Astrocyte of the cerebellum (primary cell): ENCODE data around the gene C11orf58.
A peak's percentile ranks its signal among the peaks of the same experiment; 100 is the strongest.

Experiments used
- DNase-seq: peaks from one replicate; pipeline ENCODE4 v3.0.0-alpha.2; 2011; ENCODE audit warnings: low read depth
- H3K4me3 ChIP-seq: 2 replicates; pipeline ENCODE4 v1.5.1; 2011; ENCODE audit warnings: mild to moderate bottlenecking, low read depth, low read length, moderate library complexity
- CTCF ChIP-seq: IDR thresholded peaks from 2 replicates; pipeline ENCODE4 v1.5.1; 2012; ENCODE audit warnings: low read length, low read depth, moderate library complexity, mild to moderate bottlenecking; ENCODE audit errors: missing control alignments
- in situ Hi-C: cut with HindIII; loops from 2 replicates; pipeline ENCODE4 v1.10.0; 2017; ENCODE audit warnings: low sequenced_read_pairs

C11orf58 gene

GRCh38 chr11:16788141-16789062 lies 50.0 kb downstream of the C11orf58 start:
- no peak for DNase-seq
- in situ Hi-C loops, result loop anchor here (10.0 kb wide), 1 partner anchor 276 kb away; no protein-coding TSS in a partner anchor
- H3K4me3 ChIP-seq, result no peak overlapping the region
- peak; percentile 97 for TF ChIP-seq CTCF

GRCh38 chr11:16789063-16789420 lies 50.6 kb downstream of the C11orf58 start:
- no peak overlapping the region for H3K4me3 ChIP-seq
- in situ Hi-C loops, result loop anchor here (10.0 kb wide), 1 partner anchor 276 kb away; no protein-coding TSS in a partner anchor
- no peak for DNase-seq
- no peak for TF ChIP-seq CTCF

- no peak for DNase-seq
- TF ChIP-seq CTCF, result no peak
- in situ Hi-C loops, result loop anchor here (10.0 kb wide), 1 partner anchor 275 kb away; no protein-coding TSS in a partner anchor
- H3K4me3 ChIP-seq, result no peak overlapping the region
These were observed 51.4 kb downstream of the C11orf58 start for GRCh38 chr11:16789560-16790485.

- no peak overlapping the region for H3K4me3 ChIP-seq
- DNase-seq, result no peak
- TF ChIP-seq CTCF, result no peak
- in situ Hi-C loops, result no loop called here
These were observed 52.2 kb downstream of the C11orf58 start for GRCh38 chr11:16790486-16791190.

GRCh38 chr11:16791191-16791961 lies 52.9 kb downstream of the C11orf58 start:
- in situ Hi-C loops, result no loop called here
- TF ChIP-seq CTCF, result no peak
- peak; percentile 91 for DNase-seq
- no peak overlapping the region for H3K4me3 ChIP-seq
